Measurements from ENCODE around the gene LIF.

DNA sequence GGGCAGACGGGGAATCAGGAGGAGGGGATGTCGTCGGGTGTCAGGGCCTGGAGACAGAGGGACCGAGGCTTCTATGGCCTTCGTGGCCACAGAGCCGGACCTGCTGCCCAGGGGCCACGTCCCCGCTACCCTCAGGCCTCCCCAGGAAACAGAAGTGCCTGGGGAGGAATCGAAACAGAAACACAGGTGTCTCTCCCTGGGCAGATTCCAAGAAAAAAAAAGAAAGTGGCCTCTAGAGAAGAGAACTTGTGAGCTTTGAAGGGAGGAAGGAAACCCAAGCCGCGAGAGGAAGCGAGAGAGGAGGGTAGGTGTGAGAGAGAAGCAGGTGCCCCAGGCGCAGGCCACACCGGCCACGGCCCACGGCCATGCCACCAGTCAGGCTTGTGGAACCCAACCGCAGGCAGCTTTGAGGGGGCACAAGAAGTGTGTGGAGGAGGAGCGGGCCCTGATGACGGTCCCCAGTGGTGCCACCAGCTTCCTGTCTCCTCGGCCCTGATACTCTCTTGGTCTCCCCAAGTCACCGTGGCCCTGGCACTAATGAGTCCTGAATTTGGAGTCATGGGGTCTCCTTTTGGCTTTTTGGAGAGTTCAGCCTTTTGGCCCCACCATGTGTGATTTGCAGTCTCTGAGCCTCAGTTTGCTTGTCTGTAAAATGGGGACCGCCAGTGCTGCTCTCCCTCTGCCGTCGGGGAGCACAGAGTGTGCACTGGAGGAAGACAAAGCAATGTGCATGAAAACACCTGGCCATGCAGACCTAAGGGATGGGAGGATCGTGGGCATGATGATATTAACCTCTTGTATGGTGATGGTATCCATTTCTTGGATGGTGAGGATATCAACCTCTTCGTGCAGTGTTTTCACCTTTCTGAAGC lies 25.2 kb downstream of the LIF start:
- TF ChIP-seq, protein P1, sequence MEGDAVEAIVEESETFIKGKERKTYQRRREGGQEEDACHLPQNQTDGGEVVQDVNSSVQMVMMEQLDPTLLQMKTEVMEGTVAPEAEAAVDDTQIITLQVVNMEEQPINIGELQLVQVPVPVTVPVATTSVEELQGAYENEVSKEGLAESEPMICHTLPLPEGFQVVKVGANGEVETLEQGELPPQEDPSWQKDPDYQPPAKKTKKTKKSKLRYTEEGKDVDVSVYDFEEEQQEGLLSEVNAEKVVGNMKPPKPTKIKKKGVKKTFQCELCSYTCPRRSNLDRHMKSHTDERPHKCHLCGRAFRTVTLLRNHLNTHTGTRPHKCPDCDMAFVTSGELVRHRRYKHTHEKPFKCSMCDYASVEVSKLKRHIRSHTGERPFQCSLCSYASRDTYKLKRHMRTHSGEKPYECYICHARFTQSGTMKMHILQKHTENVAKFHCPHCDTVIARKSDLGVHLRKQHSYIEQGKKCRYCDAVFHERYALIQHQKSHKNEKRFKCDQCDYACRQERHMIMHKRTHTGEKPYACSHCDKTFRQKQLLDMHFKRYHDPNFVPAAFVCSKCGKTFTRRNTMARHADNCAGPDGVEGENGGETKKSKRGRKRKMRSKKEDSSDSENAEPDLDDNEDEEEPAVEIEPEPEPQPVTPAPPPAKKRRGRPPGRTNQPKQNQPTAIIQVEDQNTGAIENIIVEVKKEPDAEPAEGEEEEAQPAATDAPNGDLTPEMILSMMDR (IDR thresholded peaks at IDR 0.05 in 2 of 3, conservative IDR thresholded peaks at IDR 0.05 in 1 of 3; ENCODE audit: borderline replicate concordance in 1 of 3, insufficient read depth in 1 of 3, low read depth in 2 of 3, low read length in 2 of 3) = no peak
- TF ChIP-seq, protein P2, sequence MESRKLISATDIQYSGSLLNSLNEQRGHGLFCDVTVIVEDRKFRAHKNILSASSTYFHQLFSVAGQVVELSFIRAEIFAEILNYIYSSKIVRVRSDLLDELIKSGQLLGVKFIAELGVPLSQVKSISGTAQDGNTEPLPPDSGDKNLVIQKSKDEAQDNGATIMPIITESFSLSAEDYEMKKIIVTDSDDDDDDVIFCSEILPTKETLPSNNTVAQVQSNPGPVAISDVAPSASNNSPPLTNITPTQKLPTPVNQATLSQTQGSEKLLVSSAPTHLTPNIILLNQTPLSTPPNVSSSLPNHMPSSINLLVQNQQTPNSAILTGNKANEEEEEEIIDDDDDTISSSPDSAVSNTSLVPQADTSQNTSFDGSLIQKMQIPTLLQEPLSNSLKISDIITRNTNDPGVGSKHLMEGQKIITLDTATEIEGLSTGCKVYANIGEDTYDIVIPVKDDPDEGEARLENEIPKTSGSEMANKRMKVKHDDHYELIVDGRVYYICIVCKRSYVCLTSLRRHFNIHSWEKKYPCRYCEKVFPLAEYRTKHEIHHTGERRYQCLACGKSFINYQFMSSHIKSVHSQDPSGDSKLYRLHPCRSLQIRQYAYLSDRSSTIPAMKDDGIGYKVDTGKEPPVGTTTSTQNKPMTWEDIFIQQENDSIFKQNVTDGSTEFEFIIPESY (IDR thresholded peaks at IDR 0.05; ENCODE audit: extremely low read depth, insufficient replicate concordance, low read length) = no peak
- TF ChIP-seq SRF (IDR thresholded peaks at IDR 0.05; ENCODE audit: low read depth) (no peak), TCF7L2 (IDR thresholded peaks at IDR 0.05; ENCODE audit: borderline replicate concordance, extremely low read depth, insufficient read depth, insufficient read length) (no peak), RAD21 (IDR thresholded peaks at IDR 0.05; ENCODE audit: low read depth) (no peak), ZFX (IDR thresholded peaks at IDR 0.05) (no peak), EGR1 (IDR thresholded peaks at IDR 0.05; ENCODE audit: low read depth) (no peak), EZH2 (IDR thresholded peaks at IDR 0.05) (no peak), POLR2A (IDR thresholded peaks at IDR 0.05; ENCODE audit: borderline replicate concordance, extremely low read depth, insufficient read depth, insufficient read length) (no peak), EZH2phosphoT487 (IDR thresholded peaks at IDR 0.05; ENCODE audit: borderline replicate concordance) (no peak), YY1 (IDR thresholded peaks at IDR 0.05; ENCODE audit: extremely low read depth, insufficient replicate concordance, low read depth, low read length) (no peak)
- TF ChIP-seq, protein P3, sequence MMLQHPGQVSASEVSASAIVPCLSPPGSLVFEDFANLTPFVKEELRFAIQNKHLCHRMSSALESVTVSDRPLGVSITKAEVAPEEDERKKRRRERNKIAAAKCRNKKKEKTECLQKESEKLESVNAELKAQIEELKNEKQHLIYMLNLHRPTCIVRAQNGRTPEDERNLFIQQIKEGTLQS (IDR thresholded peaks at IDR 0.05) = no peak
